ENCODE data around the gene PTPRD. TPM values are rescaled to one million over a fixed set of nuclear protein-coding genes. Genes with fewer than 3 reads are reported as not detected.

PTPRD gene
- total RNA-seq, 1 experiment from 2014 or later: not detected

DNA sequence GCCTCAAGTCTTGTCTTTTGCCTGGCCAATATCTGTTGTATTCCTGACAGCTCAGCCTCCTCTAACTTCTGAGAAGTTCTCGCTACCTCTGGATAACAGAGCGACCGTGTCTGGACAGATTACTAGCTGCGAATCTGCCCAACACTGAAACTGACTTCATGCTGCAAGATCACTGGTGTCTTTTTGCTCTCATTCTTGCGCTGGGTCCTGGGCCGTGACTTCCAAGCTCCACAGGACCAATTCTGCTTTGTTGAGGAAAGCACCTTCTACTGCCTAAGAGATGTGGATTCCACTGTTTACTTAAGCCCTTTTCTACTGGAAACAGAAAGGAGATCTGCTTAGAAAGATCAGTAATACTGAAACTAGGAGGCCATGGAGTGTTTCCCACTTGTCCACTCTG is 1834.4 kb downstream of the PTPRD start:
- CTCF ChIA-PET: no interaction called here
- DNase-seq (ENCODE audit: low spot score): no peak
- no peak overlapping the region for H3K4me3 ChIP-seq (ENCODE audit: low read depth, low read length, poor library complexity, severe bottlenecking)
- no TSS peak for BruUV-seq (replicated peaks)
- no peaks in the 10 kb centered on the region for H3K36me3 ChIP-seq (ENCODE audit: insufficient read depth, low read length, poor library complexity, severe bottlenecking)
- H3K9me3 ChIP-seq (ENCODE audit: low read depth, low read length, poor library complexity, severe bottlenecking): no peaks in the 10 kb centered on the region
- intact Hi-C loops (cut with micrococcal nuclease; ENCODE audit: unreplicated experiment): no loop called here
- H3K27ac ChIP-seq (ENCODE audit: low read depth, low read length, poor library complexity, severe bottlenecking): no peak overlapping the region
- POLR2A ChIA-PET (ENCODE audit: low non-redundant PET): no interaction called here
- no peaks in the 10 kb centered on the region for H3K4me1 ChIP-seq (ENCODE audit: insufficient read depth, low read length, poor library complexity, severe bottlenecking)
- peaks cover 5% of the 10 kb centered on the region for H3K27me3 ChIP-seq (replicated peaks; ENCODE audit: insufficient read depth, low read depth, low read length, poor library complexity)
- no peak for TF ChIP-seq EZH2 (IDR thresholded peaks at IDR 0.05; ENCODE audit: borderline replicate concordance, low read depth, low read length, poor library complexity, severe bottlenecking)
- TF ChIP-seq, protein P1, sequence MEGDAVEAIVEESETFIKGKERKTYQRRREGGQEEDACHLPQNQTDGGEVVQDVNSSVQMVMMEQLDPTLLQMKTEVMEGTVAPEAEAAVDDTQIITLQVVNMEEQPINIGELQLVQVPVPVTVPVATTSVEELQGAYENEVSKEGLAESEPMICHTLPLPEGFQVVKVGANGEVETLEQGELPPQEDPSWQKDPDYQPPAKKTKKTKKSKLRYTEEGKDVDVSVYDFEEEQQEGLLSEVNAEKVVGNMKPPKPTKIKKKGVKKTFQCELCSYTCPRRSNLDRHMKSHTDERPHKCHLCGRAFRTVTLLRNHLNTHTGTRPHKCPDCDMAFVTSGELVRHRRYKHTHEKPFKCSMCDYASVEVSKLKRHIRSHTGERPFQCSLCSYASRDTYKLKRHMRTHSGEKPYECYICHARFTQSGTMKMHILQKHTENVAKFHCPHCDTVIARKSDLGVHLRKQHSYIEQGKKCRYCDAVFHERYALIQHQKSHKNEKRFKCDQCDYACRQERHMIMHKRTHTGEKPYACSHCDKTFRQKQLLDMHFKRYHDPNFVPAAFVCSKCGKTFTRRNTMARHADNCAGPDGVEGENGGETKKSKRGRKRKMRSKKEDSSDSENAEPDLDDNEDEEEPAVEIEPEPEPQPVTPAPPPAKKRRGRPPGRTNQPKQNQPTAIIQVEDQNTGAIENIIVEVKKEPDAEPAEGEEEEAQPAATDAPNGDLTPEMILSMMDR (conservative IDR thresholded peaks at IDR 0.05; ENCODE audit: low read depth, low read length): no peak

- H3K9me3 ChIP-seq (ENCODE audit: low read depth, low read length, poor library complexity, severe bottlenecking): no peaks in the 10 kb centered on the region
- POLR2A ChIA-PET (ENCODE audit: low non-redundant PET): no interaction called here
- no peak overlapping the region for H3K27ac ChIP-seq (ENCODE audit: low read depth, low read length, poor library complexity, severe bottlenecking)
- DNase-seq (ENCODE audit: low spot score): no peak
- peaks cover 17% of the 10 kb centered on the region for H3K27me3 ChIP-seq (replicated peaks; ENCODE audit: insufficient read depth, low read depth, low read length, poor library complexity)
- no peaks in the 10 kb centered on the region for H3K4me1 ChIP-seq (ENCODE audit: insufficient read depth, low read length, poor library complexity, severe bottlenecking)
- H3K36me3 ChIP-seq (ENCODE audit: insufficient read depth, low read length, poor library complexity, severe bottlenecking): no peaks in the 10 kb centered on the region
- TF ChIP-seq EZH2 (IDR thresholded peaks at IDR 0.05; ENCODE audit: borderline replicate concordance, low read depth, low read length, poor library complexity, severe bottlenecking): no peak
- TF ChIP-seq, protein P1 (conservative IDR thresholded peaks at IDR 0.05; ENCODE audit: low read depth, low read length): no peak
- intact Hi-C loops (cut with micrococcal nuclease; ENCODE audit: unreplicated experiment): no loop called here
- H3K4me3 ChIP-seq (ENCODE audit: low read depth, low read length, poor library complexity, severe bottlenecking): no peak overlapping the region
- BruUV-seq (replicated peaks): no TSS peak
- CTCF ChIA-PET: no interaction called here
These were observed 1840.5 kb downstream of the PTPRD start for GRCh38 chr9:8772302-8772701.

DNA sequence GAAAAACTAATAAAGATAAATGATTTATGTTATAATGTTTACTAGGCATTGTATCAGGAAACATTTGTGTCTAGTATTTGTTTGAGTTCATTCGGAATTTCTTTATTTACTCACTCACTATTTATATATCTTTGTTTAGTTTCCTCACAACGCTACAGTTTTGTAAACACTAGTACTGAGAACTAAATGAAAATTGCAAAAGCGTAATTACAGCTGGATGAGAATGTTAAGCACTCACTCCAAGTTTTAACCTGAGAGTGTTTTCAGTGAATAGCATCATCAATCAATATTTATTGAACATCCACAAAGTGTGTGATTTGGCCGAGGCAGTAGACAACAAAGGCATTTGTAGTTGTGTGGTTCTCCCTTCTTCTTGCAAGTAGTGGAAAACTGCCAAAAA is 1843.6 kb downstream of the PTPRD start:
- no peak for DNase-seq (ENCODE audit: low spot score)
- intact Hi-C loops (cut with micrococcal nuclease; ENCODE audit: unreplicated experiment): no loop called here
- Histone ChIP-seq H3K27ac (ENCODE audit: low read depth, low read length, poor library complexity, severe bottlenecking) (no peak overlapping the region), H3K27me3 (replicated peaks; ENCODE audit: insufficient read depth, low read depth, low read length, poor library complexity) (peaks cover 17% of the 10 kb centered on the region), H3K9me3 (ENCODE audit: low read depth, low read length, poor library complexity, severe bottlenecking) (no peaks in the 10 kb centered on the region), H3K4me3 (ENCODE audit: low read depth, low read length, poor library complexity, severe bottlenecking) (no peak overlapping the region), H3K4me1 (ENCODE audit: insufficient read depth, low read length, poor library complexity, severe bottlenecking) (no peaks in the 10 kb centered on the region), H3K36me3 (ENCODE audit: insufficient read depth, low read length, poor library complexity, severe bottlenecking) (no peaks in the 10 kb centered on the region)
- TF ChIP-seq, protein P1 (conservative IDR thresholded peaks at IDR 0.05; ENCODE audit: low read depth, low read length): no peak
- no peak for TF ChIP-seq EZH2 (IDR thresholded peaks at IDR 0.05; ENCODE audit: borderline replicate concordance, low read depth, low read length, poor library complexity, severe bottlenecking)
- POLR2A ChIA-PET (ENCODE audit: low non-redundant PET): no interaction called here
- no TSS peak for BruUV-seq (replicated peaks)
- CTCF ChIA-PET: no interaction called here
